Measurements from ENCODE around the gene NCR3LG1.

DNA sequence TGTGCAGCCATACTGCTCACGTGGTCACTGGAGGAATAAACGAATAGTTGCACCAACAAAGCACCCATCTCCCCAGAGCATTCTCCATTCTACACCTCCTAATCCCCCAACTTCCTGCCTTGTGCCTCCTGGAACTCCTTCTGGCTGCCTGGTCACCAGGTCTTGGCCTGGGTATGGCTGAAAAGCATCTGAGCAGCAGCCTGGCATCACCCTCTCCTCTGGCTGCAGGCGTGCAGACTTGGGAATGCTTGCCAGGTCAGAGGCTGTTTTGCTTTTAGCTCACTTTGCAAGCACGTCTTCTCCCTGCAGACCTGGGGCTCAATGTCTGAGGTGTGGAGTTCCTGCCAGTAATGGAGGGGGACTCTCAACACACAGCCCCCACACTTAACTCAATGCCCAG, 70.2 kb downstream of the NCR3LG1 start:
- TF ChIP-seq CTCF (conservative IDR thresholded peaks at IDR 0.05) (no peak), ZFX (IDR thresholded peaks at IDR 0.05) (no peak)

Measured in C4-2B (cell line).